GM12873 (cell line): ENCODE results near the gene LMF1.

Source experiments
- CTCF ChIP-seq: IDR thresholded peaks from 2 replicates; pipeline ENCODE4 v1.5.1; 2012; ENCODE audit warnings: low read depth, mild to moderate bottlenecking, moderate library complexity, low read length, control low read depth; ENCODE audit not compliant: insufficient read depth; ENCODE audit errors: missing control alignments

Gene LMF1

GRCh38 chr16:817001-817906, 153.5 kb downstream of the LMF1 start:
- no peak for TF ChIP-seq CTCF

GRCh38 chr16:815861-816260, 154.9 kb downstream of the LMF1 start:
- no peak for TF ChIP-seq CTCF

GRCh38 chr16:814974-815373, 155.8 kb downstream of the LMF1 start:
- no peak for TF ChIP-seq CTCF

GRCh38 chr16:813916-814412, 156.8 kb downstream of the LMF1 start:
- TF ChIP-seq CTCF, result no peak

- TF ChIP-seq CTCF, result peak; percentile 60
Observed at GRCh38 chr16:813204-813915, 157.4 kb downstream of the LMF1 start.

- no peak for TF ChIP-seq CTCF
Observed at GRCh38 chr16:808085-808386, 162.7 kb downstream of the LMF1 start.

- TF ChIP-seq CTCF, result no peak
Observed at GRCh38 chr16:807347-808084, 163.3 kb downstream of the LMF1 start.
